WTC11 (cell line): ENCODE data around the gene PIGO. TPM values are rescaled to one million over a fixed set of nuclear protein-coding genes. Genes with fewer than 3 reads are reported as not detected.

ENCODE experiments used
- ATAC-seq: fragments of 200-7000 bp; cut with Tn5 transposase; 2 replicates; pipeline ENCODE4 v1.10.0; 2021; ENCODE audit warnings: mild to moderate bottlenecking, moderate library complexity
- CTCF ChIA-PET: fragments of 300-600 bp; sonication (Branson Sonifier 250); formaldehyde crosslinking; loops from one replicate; lab custom pipeline; 2021; ENCODE audit warnings: antibody characterized with exemption; lab: Charles Lee
- POLR2A ChIA-PET: fragments of 350-600 bp; sonication (Branson Sonifier 250); formaldehyde crosslinking; loops from one replicate; lab custom pipeline; 2021; ENCODE audit warnings: antibody characterized with exemption; lab: Charles Lee
- DNase-seq: peaks from one replicate; pipeline ENCODE4 v3.0.0; 2021; ENCODE audit warnings: low spot score
- H3K27ac Mint-ChIP-seq: 2 replicates; pipeline ENCODE4 v1.8.0; 2021; ENCODE audit warnings: mixed read lengths
- H3K27me3 Mint-ChIP-seq: 2 replicates; pipeline ENCODE4 v1.8.0; 2021; ENCODE audit warnings: low read depth, mild to moderate bottlenecking, moderate library complexity, mixed read lengths
- H3K36me3 Mint-ChIP-seq: 2 replicates; pipeline ENCODE4 v1.8.0; 2021; ENCODE audit warnings: mixed read lengths
- H3K4me1 Mint-ChIP-seq: 2 replicates; pipeline ENCODE4 v1.8.0; 2022; ENCODE audit warnings: mixed read lengths
- H3K4me3 Mint-ChIP-seq: 2 replicates; pipeline ENCODE4 v1.8.0; 2021; ENCODE audit warnings: mild to moderate bottlenecking, moderate library complexity, mixed read lengths
- H3K9me3 Mint-ChIP-seq: 2 replicates; pipeline ENCODE4 v1.8.0; 2021; ENCODE audit warnings: mixed read lengths
- ATF2 ChIP-seq: sonication (generic); formaldehyde crosslinking; IDR thresholded peaks from 2 replicates; pipeline ENCODE4 v1.8.1; 2022; ENCODE audit warnings: low read depth, missing genetic modification reagents, borderline replicate concordance
- CDX4 ChIP-seq: fragments of 250-450 bp; sonication (Bioruptor Pico); IDR thresholded peaks from 2 replicates; pipeline ENCODE4 v1.9.0; 2021; ENCODE audit warnings: moderate library complexity, mild to moderate bottlenecking, inconsistent platforms, borderline replicate concordance
- E2F5 ChIP-seq: sonication (generic); formaldehyde crosslinking; IDR thresholded peaks from 2 replicates; pipeline ENCODE4 v1.8.1; 2022; ENCODE audit warnings: mild to moderate bottlenecking, moderate library complexity, missing genetic modification reagents
- FOXP1 ChIP-seq: sonication (generic); formaldehyde crosslinking; IDR thresholded peaks from 2 replicates; pipeline ENCODE4 v1.8.0; 2022; ENCODE audit warnings: missing genetic modification reagents, mild to moderate bottlenecking, moderate library complexity, borderline replicate concordance
- IRF2 ChIP-seq: sonication (generic); formaldehyde crosslinking; IDR thresholded peaks from 2 replicates; pipeline ENCODE4 v1.8.0; 2022; ENCODE audit warnings: low read depth, missing genetic modification reagents, borderline replicate concordance
- JAZF1 ChIP-seq: fragments of 250-450 bp; sonication (Bioruptor Pico); IDR thresholded peaks from 2 replicates; pipeline ENCODE4 v1.9.0; 2021; ENCODE audit warnings: moderate library complexity, mild to moderate bottlenecking, inconsistent platforms
- MYBL2 ChIP-seq: sonication (generic); formaldehyde crosslinking; IDR thresholded peaks from 2 replicates; pipeline ENCODE4 v1.8.1; 2023; ENCODE audit warnings: mild to moderate bottlenecking, moderate library complexity, missing genetic modification reagents
- PREB ChIP-seq: sonication (generic); formaldehyde crosslinking; IDR thresholded peaks from 2 replicates; pipeline ENCODE4 v1.8.1; 2022; ENCODE audit warnings: mild to moderate bottlenecking, missing genetic modification reagents, moderate library complexity, borderline replicate concordance
- STAT6 ChIP-seq: sonication (generic); formaldehyde crosslinking; conservative IDR thresholded peaks from 2 replicates; pipeline ENCODE4 v1.8.1; 2023; ENCODE audit warnings: mild to moderate bottlenecking, low read depth, missing genetic modification reagents, moderate library complexity
- TEAD1 ChIP-seq: sonication (generic); formaldehyde crosslinking; IDR thresholded peaks from 2 replicates; pipeline ENCODE4 v1.8.0; 2022; ENCODE audit warnings: mild to moderate bottlenecking, missing genetic modification reagents
- TP53 ChIP-seq: sonication (generic); formaldehyde crosslinking; IDR thresholded peaks from 2 replicates; pipeline ENCODE4 v1.8.1; 2023; ENCODE audit warnings: mild to moderate bottlenecking, missing genetic modification reagents
- ZNF138 ChIP-seq: sonication (generic); formaldehyde crosslinking; conservative IDR thresholded peaks from 2 replicates; pipeline ENCODE4 v1.8.1; 2022; ENCODE audit warnings: mild to moderate bottlenecking, moderate library complexity, missing genetic modification reagents
- ZNF317 ChIP-seq: sonication (generic); formaldehyde crosslinking; IDR thresholded peaks from 2 replicates; pipeline ENCODE4 v1.8.1; 2023; ENCODE audit warnings: low read depth, mild to moderate bottlenecking, moderate library complexity, missing genetic modification reagents, borderline replicate concordance
- ZNF425 ChIP-seq: fragments of 250-450 bp; sonication (Bioruptor Pico); conservative IDR thresholded peaks from 2 replicates; pipeline ENCODE4 v1.9.0; 2021; ENCODE audit warnings: mild to moderate bottlenecking
- ZNF532 ChIP-seq: fragments of 250-450 bp; sonication (Bioruptor Pico); IDR thresholded peaks from 2 replicates; pipeline ENCODE4 v1.9.0; 2021; ENCODE audit warnings: mild to moderate bottlenecking, borderline replicate concordance
- total RNA-seq: library from RNA; stranded (reverse); gene quantifications from 3 replicates; pipeline ENCODE4 v1.2.3, GENCODE V29; 2021

PIGO gene
- total RNA-seq, 1 experiment from 2014 or later = 23.8 TPM

- H3K9me3 Mint-ChIP-seq = no peaks in the 10 kb centered on the region
- peaks cover 64% of the 10 kb centered on the region for H3K36me3 Mint-ChIP-seq
- DNase-seq (no peak), ATAC-seq (no peak)
- ChIA-PET POLR2A (no interaction called here), CTCF (no interaction called here)
- H3K4me3 Mint-ChIP-seq = peak overlapping the region; percentile 93
- no peaks in the 10 kb centered on the region for H3K27me3 Mint-ChIP-seq
- no peak for TF ChIP-seq TEAD1 (CRISPR knock-in tag)
- TF ChIP-seq CDX4 (CRISPR knock-in tag) = no peak
- no peak for TF ChIP-seq ZNF425 (CRISPR knock-in tag)
- no peak for TF ChIP-seq ATF2 (CRISPR knock-in tag)
- TF ChIP-seq STAT6 (CRISPR knock-in tag) = no peak
- no peak for TF ChIP-seq TP53 (CRISPR knock-in tag)
- TF ChIP-seq FOXP1 (CRISPR knock-in tag) = no peak
- no peak for TF ChIP-seq ZNF532
- no peak for TF ChIP-seq ZNF317 (CRISPR knock-in tag)
- no peak for TF ChIP-seq JAZF1 (CRISPR knock-in tag)
- no peak for TF ChIP-seq PREB (CRISPR knock-in tag)
- no peak for TF ChIP-seq IRF2
- no peak for TF ChIP-seq E2F5 (CRISPR knock-in tag)
- TF ChIP-seq MYBL2 (CRISPR knock-in tag) = no peak
- TF ChIP-seq ZNF138 (CRISPR knock-in tag) = no peak
- peaks cover 30% of the 10 kb centered on the region for H3K4me1 Mint-ChIP-seq
- H3K27ac Mint-ChIP-seq = peak overlapping the region; percentile 97
Measured at GRCh38 chr9:35073279-35073612, 23.1 kb downstream of the PIGO start.
